ENCODE results near the gene GRB10.

GRCh38 chr7:50652400-50653125 is 130.1 kb downstream of the GRB10 start:
- TF ChIP-seq CTCF (IDR thresholded peaks at IDR 0.05) (no peak), EZH2 (IDR thresholded peaks at IDR 0.05) (no peak), EZH2phosphoT487 (IDR thresholded peaks at IDR 0.05) (no peak)

Measured in neural progenitor cell (in vitro differentiated cells).